Smooth muscle cell (in vitro differentiated cells): ENCODE results near the gene MARCKS. TPM values are rescaled to one million over a fixed set of nuclear protein-coding genes. Genes with fewer than 3 reads are reported as not detected.

ENCODE experiments used
- DNase-seq: peaks from one replicate; lab custom pipeline; 2025; ENCODE audit not compliant: unreplicated experiment; lab: John Stamatoyannopoulos, UW
- H2AFZ ChIP-seq: fragments of 200-600 bp; sonication (generic); 2 replicates; pipeline ENCODE4 v1.6.0; 2016; ENCODE audit warnings: antibody characterized with exemption, low read depth, mild to moderate bottlenecking
- H3F3A ChIP-seq: fragments of 200-600 bp; sonication (generic); 2 replicates; pipeline ENCODE4 v1.6.0; 2017; ENCODE audit warnings: antibody characterized with exemption, low read depth
- H3K27ac ChIP-seq: fragments of 200-600 bp; sonication (generic); 2 replicates; pipeline ENCODE4 v1.5.1; 2016; ENCODE audit warnings: low read depth, mild to moderate bottlenecking
- H3K27me3 ChIP-seq: fragments of 200-600 bp; sonication (generic); 2 replicates; pipeline ENCODE4 v1.6.1; 2016; ENCODE audit warnings: low read depth, mild to moderate bottlenecking
- H3K36me3 ChIP-seq: fragments of 200-600 bp; sonication (generic); 2 replicates; pipeline ENCODE4 v1.5.1; 2016; ENCODE audit warnings: low read depth
- H3K4me1 ChIP-seq: fragments of 200-600 bp; sonication (generic); 2 replicates; pipeline ENCODE4 v1.5.1; 2016; ENCODE audit warnings: low read depth
- H3K4me2 ChIP-seq: fragments of 200-600 bp; sonication (generic); 2 replicates; pipeline ENCODE4 v1.6.0; 2016; ENCODE audit warnings: mild to moderate bottlenecking
- H3K4me3 ChIP-seq: fragments of 200-600 bp; sonication (generic); 2 replicates; pipeline ENCODE4 v1.5.1; 2016; ENCODE audit warnings: mild to moderate bottlenecking
- H3K79me2 ChIP-seq: fragments of 200-600 bp; sonication (generic); 2 replicates; pipeline ENCODE4 v1.6.0; 2016; ENCODE audit warnings: low read depth, mild to moderate bottlenecking
- H3K9ac ChIP-seq: fragments of 200-600 bp; sonication (generic); 2 replicates; pipeline ENCODE4 v1.6.0; 2016; ENCODE audit warnings: low read depth
- H3K9me3 ChIP-seq: fragments of 200-600 bp; sonication (generic); replicated peaks from 2 replicates; pipeline ENCODE4 v1.5.1; 2016; ENCODE audit warnings: low read depth
- H4K20me1 ChIP-seq: fragments of 200-600 bp; sonication (generic); 2 replicates; pipeline ENCODE4 v1.6.0; 2016; ENCODE audit warnings: low read depth
- CTCF ChIP-seq: fragments of 200-600 bp; sonication (generic); IDR thresholded peaks from 2 replicates; pipeline ENCODE4 v1.5.1; 2017; ENCODE audit warnings: borderline replicate concordance, mild to moderate bottlenecking, antibody characterized with exemption; ENCODE audit not compliant: insufficient read depth, poor library complexity, severe bottlenecking
- WGBS: methylation state at CpG from one replicate; pipeline ENCODE4 v1.1.7; 2016; ENCODE audit warnings: low lambda C conversion rate; 5-methylcytosine and 5-hydroxymethylcytosine counted together
- polyA plus RNA-seq: library from polyadenylated mRNA; unstranded; fragments of >200 nt; fragmentation: Nextera tagmentation; extraction: Ambion mirVana; gene quantifications from 2 replicates; pipeline ENCODE4 v1.2.1, GENCODE V29; 2016
- total RNA-seq: library from RNA; depleted of rRNA; stranded (reverse); fragments of >200 nt; gene quantifications from 2 replicates; pipeline ENCODE4 v1.2.3, GENCODE V29; 2014

The MARCKS gene
- total RNA-seq (206 and 217 TPM in 2 replicates), polyA plus RNA-seq (157 and 172 TPM in 2 replicates)

GRCh38 chr6:113856625-113857555 lies at the start of gene MARCKS:
Gene MARCKS (plus strand): TSS chr6:113857345. CDS start chr6:113857746, 401 bp downstream.
- Histone ChIP-seq H3K9ac (peak within 1 kb of the TSS; percentile 98), H3K27me3 (no peaks in the 10 kb centered on the region), H3K4me3 (peak within 1 kb of the TSS; percentile 96), H3K79me2 (peaks cover 48% of the 10 kb centered on the region), H3K9me3 (no peaks in the 10 kb centered on the region), H3F3A (peaks cover 15% of the 10 kb centered on the region), H3K36me3 (peaks cover 4% of the 10 kb centered on the region), H3K27ac (peak within 1 kb of the TSS; percentile 96), H2AFZ (peak within 1 kb of the TSS; percentile 82), H3K4me1 (peaks cover 14% of the 10 kb centered on the region), H3K4me2 (peak within 1 kb of the TSS; percentile 91), H4K20me1 (peaks cover 33% of the 10 kb centered on the region)
- peak; percentile 31 for DNase-seq
- WGBS = under 1% methylated on average over 49 of the region's 49 CpGs
- TF ChIP-seq CTCF = no peak

GRCh38 chr6:113809826-113810225 lies 47.3 kb upstream of the MARCKS start:
- no peaks in the 10 kb centered on the region for H3K79me2 ChIP-seq
- H3K27me3 ChIP-seq = no peaks in the 10 kb centered on the region
- H3K9ac ChIP-seq = no peak overlapping the region
- H4K20me1 ChIP-seq = no peaks in the 10 kb centered on the region
- H3K36me3 ChIP-seq = no peaks in the 10 kb centered on the region
- no peaks in the 10 kb centered on the region for H3K9me3 ChIP-seq
- H3K27ac ChIP-seq = no peak overlapping the region
- no peak overlapping the region for H2AFZ ChIP-seq
- no peak for TF ChIP-seq CTCF
- no peak overlapping the region for H3K4me3 ChIP-seq
- peaks cover 9% of the 10 kb centered on the region for H3F3A ChIP-seq
- H3K4me1 ChIP-seq = peaks cover 6% of the 10 kb centered on the region
- no peak for DNase-seq
- H3K4me2 ChIP-seq = no peak overlapping the region
- WGBS = 91% methylated on average over 5 of the region's 5 CpGs

GRCh38 chr6:113813142-113813541 lies 44.0 kb upstream of the MARCKS start:
- WGBS = 25% methylated on average over 3 of the region's 3 CpGs
- Histone ChIP-seq H3K79me2 (no peaks in the 10 kb centered on the region), H3K4me1 (peaks cover 6% of the 10 kb centered on the region), H2AFZ (peak overlapping the region; percentile 89), H3K9ac (no peak overlapping the region), H3F3A (peaks cover 9% of the 10 kb centered on the region), H3K27ac (peak overlapping the region; percentile 87), H3K9me3 (no peaks in the 10 kb centered on the region), H3K4me2 (peak overlapping the region; percentile 73), H4K20me1 (no peaks in the 10 kb centered on the region), H3K27me3 (no peaks in the 10 kb centered on the region), H3K4me3 (no peak overlapping the region), H3K36me3 (no peaks in the 10 kb centered on the region)
- TF ChIP-seq CTCF = no peak
- DNase-seq = no peak
